ENCODE measurements around the gene GPRIN1. TPM values are rescaled to one million over a fixed set of nuclear protein-coding genes. Genes with fewer than 3 reads are reported as not detected.

The GPRIN1 gene
- total and polyA plus RNA-seq, 2 donors (not counting 1 experiment from before 2014, with no cell fraction given), result 0.72 to 2.1 TPM

DNA sequence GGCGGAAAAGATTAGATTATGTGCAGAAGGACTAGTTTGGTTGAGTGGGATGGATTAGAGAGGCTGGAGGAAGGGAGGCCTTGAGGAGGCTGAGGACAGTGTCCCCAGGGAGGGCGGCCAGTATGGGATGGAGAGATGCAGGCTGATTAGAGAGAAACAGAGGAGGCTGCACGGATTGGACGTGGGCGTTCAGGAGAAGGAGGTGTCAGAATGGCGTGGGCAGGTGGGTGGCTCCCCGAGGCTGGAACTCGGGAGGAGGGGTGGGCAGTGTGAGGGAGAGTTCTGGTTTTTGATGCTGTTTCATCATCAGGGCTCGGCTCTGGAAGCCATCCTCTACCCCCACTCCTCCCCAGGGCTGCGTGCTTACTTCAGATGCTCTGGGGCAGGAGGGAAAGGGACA, 47.8 kb downstream of the GPRIN1 start:
- no peaks in the 10 kb centered on the region for H3K79me2 ChIP-seq (ENCODE audit: control insufficient read depth, insufficient read depth, low read length)
- no peak overlapping the region for H3K4me3 Mint-ChIP-seq
- no peaks in the 10 kb centered on the region for H3K9me3 Mint-ChIP-seq (ENCODE audit: insufficient read depth)
- H3K4me1 Mint-ChIP-seq, result peaks cover 3% of the 10 kb centered on the region
- no peak overlapping the region for H3K9ac ChIP-seq (ENCODE audit: low read length)
- H4K20me1 ChIP-seq (ENCODE audit: control insufficient read depth, insufficient read depth, low read length, poor library complexity, severe bottlenecking), result no peaks in the 10 kb centered on the region
- H3K27ac ChIP-seq (ENCODE audit: low read length in 2 of 2), result no peak overlapping the region
- peaks cover 24% of the 10 kb centered on the region for H3K27me3 Mint-ChIP-seq
- no peak overlapping the region for H3K4me2 ChIP-seq (replicated peaks; ENCODE audit: low read depth, low read length, poor library complexity, severe bottlenecking)
- no peak for DNase-seq
- CTCF ChIA-PET, result no interaction called here
- TF ChIP-seq EZH2 (IDR thresholded peaks at IDR 0.05; ENCODE audit: borderline replicate concordance, insufficient read depth, low read depth, low read length, poor library complexity, severe bottlenecking), result no peak
- TF ChIP-seq, protein P1, sequence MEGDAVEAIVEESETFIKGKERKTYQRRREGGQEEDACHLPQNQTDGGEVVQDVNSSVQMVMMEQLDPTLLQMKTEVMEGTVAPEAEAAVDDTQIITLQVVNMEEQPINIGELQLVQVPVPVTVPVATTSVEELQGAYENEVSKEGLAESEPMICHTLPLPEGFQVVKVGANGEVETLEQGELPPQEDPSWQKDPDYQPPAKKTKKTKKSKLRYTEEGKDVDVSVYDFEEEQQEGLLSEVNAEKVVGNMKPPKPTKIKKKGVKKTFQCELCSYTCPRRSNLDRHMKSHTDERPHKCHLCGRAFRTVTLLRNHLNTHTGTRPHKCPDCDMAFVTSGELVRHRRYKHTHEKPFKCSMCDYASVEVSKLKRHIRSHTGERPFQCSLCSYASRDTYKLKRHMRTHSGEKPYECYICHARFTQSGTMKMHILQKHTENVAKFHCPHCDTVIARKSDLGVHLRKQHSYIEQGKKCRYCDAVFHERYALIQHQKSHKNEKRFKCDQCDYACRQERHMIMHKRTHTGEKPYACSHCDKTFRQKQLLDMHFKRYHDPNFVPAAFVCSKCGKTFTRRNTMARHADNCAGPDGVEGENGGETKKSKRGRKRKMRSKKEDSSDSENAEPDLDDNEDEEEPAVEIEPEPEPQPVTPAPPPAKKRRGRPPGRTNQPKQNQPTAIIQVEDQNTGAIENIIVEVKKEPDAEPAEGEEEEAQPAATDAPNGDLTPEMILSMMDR (IDR thresholded peaks at IDR 0.05), result no peak
- ATAC-seq (ENCODE audit: low read depth), result no peak
- no peak overlapping the region for H3K27ac Mint-ChIP-seq
- intact Hi-C loops (cut with micrococcal nuclease), result no loop called here
- H3K36me3 ChIP-seq (replicated peaks in 1 of 2; ENCODE audit: control extremely low read depth in 1 of 2, control insufficient read depth in 1 of 2, extremely low read depth in 1 of 2, insufficient read depth in 2 of 2, low read length in 1 of 2), result no peaks in the 10 kb centered on the region
- H3K9me3 ChIP-seq (ENCODE audit: control extremely low read depth in 1 of 3, control insufficient read depth in 2 of 3, insufficient read depth in 1 of 3, low read length in 2 of 3), result peaks cover 0 to 8% (median 0%) of the 10 kb centered on the region in 3 donors
- no peak overlapping the region for H3K4me3 ChIP-seq (ENCODE audit: control extremely low read depth in 1 of 5, extremely low read depth in 1 of 5, insufficient read depth in 1 of 5, low read depth in 2 of 5, low read length in 4 of 5)
- H3K4me1 ChIP-seq (ENCODE audit: control insufficient read depth in 2 of 2, insufficient read depth in 2 of 2, low read length in 2 of 2), result no peaks in the 10 kb centered on the region
- H2AFZ ChIP-seq (ENCODE audit: insufficient read depth, low read depth, low read length, poor library complexity, severe bottlenecking), result no peak overlapping the region
- WGBS (ENCODE audit: insufficient coverage), result 90% methylated on average over 6 of the region's 10 CpGs
- POLR2A ChIA-PET, result no interaction called here
- H3K27me3 ChIP-seq (replicated peaks in 1 of 4; ENCODE audit: control extremely low read depth in 1 of 4, control insufficient read depth in 3 of 4, insufficient read depth in 4 of 4, low read length in 3 of 4), result peaks cover 0 to 4% (median 0%) of the 10 kb centered on the region in 4 experiments

DNA sequence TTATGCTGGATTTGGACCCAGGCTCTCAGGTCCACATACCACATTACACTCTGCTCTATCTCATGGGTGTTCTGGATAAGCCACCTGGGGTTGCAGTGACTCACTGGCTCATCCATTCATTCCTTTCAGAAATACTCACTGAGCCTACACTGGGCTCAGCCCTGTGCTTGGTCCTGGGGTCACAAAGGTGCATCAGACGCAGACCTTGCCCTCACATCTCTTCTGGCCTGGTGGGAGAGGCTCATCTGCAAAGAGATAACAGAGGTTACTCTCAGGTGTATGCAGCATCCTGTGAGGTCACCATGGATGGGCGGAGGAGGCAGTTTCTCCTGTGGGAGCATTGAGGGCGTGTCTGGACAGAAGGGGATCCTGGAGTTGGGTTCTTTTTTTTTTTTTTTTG, 48.7 kb downstream of the GPRIN1 start:
- Mint-ChIP-seq H3K27me3 (peaks cover 23% of the 10 kb centered on the region), H3K4me1 (peaks cover 3% of the 10 kb centered on the region), H3K27ac (no peak overlapping the region), H3K9me3 (ENCODE audit: insufficient read depth) (no peaks in the 10 kb centered on the region), H3K4me3 (no peak overlapping the region)
- WGBS (ENCODE audit: insufficient coverage), result 100% methylated on average over 2 of the region's 3 CpGs
- Histone ChIP-seq H3K4me1 (ENCODE audit: control insufficient read depth in 2 of 2, insufficient read depth in 2 of 2, low read length in 2 of 2) (no peaks in the 10 kb centered on the region), H3K9ac (ENCODE audit: low read length) (no peak overlapping the region), H3K36me3 (replicated peaks in 1 of 2; ENCODE audit: control extremely low read depth in 1 of 2, control insufficient read depth in 1 of 2, extremely low read depth in 1 of 2, insufficient read depth in 2 of 2, low read length in 1 of 2) (no peaks in the 10 kb centered on the region), H3K27ac (ENCODE audit: low read length in 2 of 2) (no peak overlapping the region), H4K20me1 (ENCODE audit: control insufficient read depth, insufficient read depth, low read length, poor library complexity, severe bottlenecking) (no peaks in the 10 kb centered on the region), H3K79me2 (ENCODE audit: control insufficient read depth, insufficient read depth, low read length) (no peaks in the 10 kb centered on the region), H3K4me3 (ENCODE audit: control extremely low read depth in 1 of 5, extremely low read depth in 1 of 5, insufficient read depth in 1 of 5, low read depth in 2 of 5, low read length in 4 of 5) (no peak overlapping the region), H3K4me2 (replicated peaks; ENCODE audit: low read depth, low read length, poor library complexity, severe bottlenecking) (no peak overlapping the region), H2AFZ (ENCODE audit: insufficient read depth, low read depth, low read length, poor library complexity, severe bottlenecking) (no peak overlapping the region), H3K9me3 (ENCODE audit: control extremely low read depth in 1 of 3, control insufficient read depth in 2 of 3, insufficient read depth in 1 of 3, low read length in 2 of 3) (peaks cover 0 to 8% (median 0%) of the 10 kb centered on the region in 3 donors), H3K27me3 (replicated peaks in 1 of 4; ENCODE audit: control extremely low read depth in 1 of 4, control insufficient read depth in 3 of 4, insufficient read depth in 4 of 4, low read length in 3 of 4) (peaks cover 0 to 4% (median 0%) of the 10 kb centered on the region in 4 experiments)
- ChIA-PET POLR2A (no interaction called here), CTCF (no interaction called here)
- no peak for TF ChIP-seq EZH2 (IDR thresholded peaks at IDR 0.05; ENCODE audit: borderline replicate concordance, insufficient read depth, low read depth, low read length, poor library complexity, severe bottlenecking)
- TF ChIP-seq, protein P1 (IDR thresholded peaks at IDR 0.05), result no peak
- DNase-seq (no peak), ATAC-seq (ENCODE audit: low read depth) (no peak)
- intact Hi-C loops (cut with micrococcal nuclease), result no loop called here

Data from B cell (primary cell).